ENCODE results near the gene ZNF778. TPM values are rescaled to one million over a fixed set of nuclear protein-coding genes. Genes with fewer than 3 reads are reported as not detected.

Gene ZNF778
- total and polyA plus RNA-seq, 2 of the 13 experiments (the other 11 are each of a cell fraction or from before 2014, with no cell fraction given), result 3.8 to 7.2 TPM

GRCh38 chr16:89261691-89262563, 44.4 kb downstream of the ZNF778 start (continued):
- TF ChIP-seq CREBL2 (CRISPR knock-in tag; IDR thresholded peaks at IDR 0.05; ENCODE audit: borderline replicate concordance), result 0 out of 2 replicates have a peak, but pooled peaks have one; percentile 49
- 0 out of 2 replicates have a peak, but pooled peaks have one; percentile 67 for TF ChIP-seq HNRNPL (IDR thresholded peaks at IDR 0.05; ENCODE audit: low read depth, low read length)
- TF ChIP-seq ELF4 (CRISPR knock-in tag; IDR thresholded peaks at IDR 0.05; ENCODE audit: borderline replicate concordance), result no peak
- 0 out of 2 replicates have a peak, but pooled peaks have one; percentile 1 for TF ChIP-seq ZNF629 (CRISPR knock-in tag; conservative IDR thresholded peaks at IDR 0.05)
- TF ChIP-seq, protein P1, sequence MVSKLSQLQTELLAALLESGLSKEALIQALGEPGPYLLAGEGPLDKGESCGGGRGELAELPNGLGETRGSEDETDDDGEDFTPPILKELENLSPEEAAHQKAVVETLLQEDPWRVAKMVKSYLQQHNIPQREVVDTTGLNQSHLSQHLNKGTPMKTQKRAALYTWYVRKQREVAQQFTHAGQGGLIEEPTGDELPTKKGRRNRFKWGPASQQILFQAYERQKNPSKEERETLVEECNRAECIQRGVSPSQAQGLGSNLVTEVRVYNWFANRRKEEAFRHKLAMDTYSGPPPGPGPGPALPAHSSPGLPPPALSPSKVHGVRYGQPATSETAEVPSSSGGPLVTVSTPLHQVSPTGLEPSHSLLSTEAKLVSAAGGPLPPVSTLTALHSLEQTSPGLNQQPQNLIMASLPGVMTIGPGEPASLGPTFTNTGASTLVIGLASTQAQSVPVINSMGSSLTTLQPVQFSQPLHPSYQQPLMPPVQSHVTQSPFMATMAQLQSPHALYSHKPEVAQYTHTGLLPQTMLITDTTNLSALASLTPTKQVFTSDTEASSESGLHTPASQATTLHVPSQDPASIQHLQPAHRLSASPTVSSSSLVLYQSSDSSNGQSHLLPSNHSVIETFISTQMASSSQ (IDR thresholded peaks at IDR 0.05; ENCODE audit: low read depth), result no peak
- TF ChIP-seq, protein P1 (CRISPR knock-in tag; IDR thresholded peaks at IDR 0.05; ENCODE audit: borderline replicate concordance), result peak; percentile 24; the same call in 1 of the 2 replicates
- TF ChIP-seq ZNF333 (CRISPR knock-in tag; IDR thresholded peaks at IDR 0.05; ENCODE audit: borderline replicate concordance), result peak; percentile 31; the same call in 1 of the 2 replicates
- TF ChIP-seq, protein P2, sequence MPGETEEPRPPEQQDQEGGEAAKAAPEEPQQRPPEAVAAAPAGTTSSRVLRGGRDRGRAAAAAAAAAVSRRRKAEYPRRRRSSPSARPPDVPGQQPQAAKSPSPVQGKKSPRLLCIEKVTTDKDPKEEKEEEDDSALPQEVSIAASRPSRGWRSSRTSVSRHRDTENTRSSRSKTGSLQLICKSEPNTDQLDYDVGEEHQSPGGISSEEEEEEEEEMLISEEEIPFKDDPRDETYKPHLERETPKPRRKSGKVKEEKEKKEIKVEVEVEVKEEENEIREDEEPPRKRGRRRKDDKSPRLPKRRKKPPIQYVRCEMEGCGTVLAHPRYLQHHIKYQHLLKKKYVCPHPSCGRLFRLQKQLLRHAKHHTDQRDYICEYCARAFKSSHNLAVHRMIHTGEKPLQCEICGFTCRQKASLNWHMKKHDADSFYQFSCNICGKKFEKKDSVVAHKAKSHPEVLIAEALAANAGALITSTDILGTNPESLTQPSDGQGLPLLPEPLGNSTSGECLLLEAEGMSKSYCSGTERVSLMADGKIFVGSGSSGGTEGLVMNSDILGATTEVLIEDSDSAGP (CRISPR knock-in tag; IDR thresholded peaks at IDR 0.05; ENCODE audit: borderline replicate concordance), result peak; percentile 73; the same call in 1 of the 2 replicates
- no peak for TF ChIP-seq TOE1 (CRISPR knock-in tag; IDR thresholded peaks at IDR 0.05)
- TF ChIP-seq, protein P3, sequence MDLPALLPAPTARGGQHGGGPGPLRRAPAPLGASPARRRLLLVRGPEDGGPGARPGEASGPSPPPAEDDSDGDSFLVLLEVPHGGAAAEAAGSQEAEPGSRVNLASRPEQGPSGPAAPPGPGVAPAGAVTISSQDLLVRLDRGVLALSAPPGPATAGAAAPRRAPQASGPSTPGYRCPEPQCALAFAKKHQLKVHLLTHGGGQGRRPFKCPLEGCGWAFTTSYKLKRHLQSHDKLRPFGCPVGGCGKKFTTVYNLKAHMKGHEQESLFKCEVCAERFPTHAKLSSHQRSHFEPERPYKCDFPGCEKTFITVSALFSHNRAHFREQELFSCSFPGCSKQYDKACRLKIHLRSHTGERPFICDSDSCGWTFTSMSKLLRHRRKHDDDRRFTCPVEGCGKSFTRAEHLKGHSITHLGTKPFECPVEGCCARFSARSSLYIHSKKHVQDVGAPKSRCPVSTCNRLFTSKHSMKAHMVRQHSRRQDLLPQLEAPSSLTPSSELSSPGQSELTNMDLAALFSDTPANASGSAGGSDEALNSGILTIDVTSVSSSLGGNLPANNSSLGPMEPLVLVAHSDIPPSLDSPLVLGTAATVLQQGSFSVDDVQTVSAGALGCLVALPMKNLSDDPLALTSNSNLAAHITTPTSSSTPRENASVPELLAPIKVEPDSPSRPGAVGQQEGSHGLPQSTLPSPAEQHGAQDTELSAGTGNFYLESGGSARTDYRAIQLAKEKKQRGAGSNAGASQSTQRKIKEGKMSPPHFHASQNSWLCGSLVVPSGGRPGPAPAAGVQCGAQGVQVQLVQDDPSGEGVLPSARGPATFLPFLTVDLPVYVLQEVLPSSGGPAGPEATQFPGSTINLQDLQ (CRISPR knock-in tag; IDR thresholded peaks at IDR 0.05), result no peak
- no peak for TF ChIP-seq ATF7 (IDR thresholded peaks at IDR 0.05)
- no peak for TF ChIP-seq ATF7 (CRISPR knock-in tag; IDR thresholded peaks at IDR 0.05)
- TF ChIP-seq UBTF (CRISPR knock-in tag; IDR thresholded peaks at IDR 0.05), result peak; percentile 71
- no peak for TF ChIP-seq TP53 (CRISPR knock-in tag; conservative IDR thresholded peaks at IDR 0.05)
- TF ChIP-seq HOXA3 (CRISPR knock-in tag; IDR thresholded peaks at IDR 0.05), result peak; percentile 61
- TF ChIP-seq NCOA1 (CRISPR knock-in tag; IDR thresholded peaks at IDR 0.05), result no peak
- no peak for TF ChIP-seq MED13 (CRISPR knock-in tag; IDR thresholded peaks at IDR 0.05)

Measured in HepG2 (cell line).